ENCODE results near the gene CAP1.
"Not testable (repeated sequence)": the region's sequence is repeated elsewhere in the genome, so short reads cannot be mapped to it uniquely, and the experiment has no call there.

- not testable (repeated sequence) for TF ChIP-seq HIVEP1 (CRISPR knock-in tag; IDR thresholded peaks at IDR 0.05); CTCF (IDR thresholded peaks at IDR 0.05 in 2 of 3, conservative IDR thresholded peaks at IDR 0.05 in 1 of 3; ENCODE audit: insufficient read depth in 2 of 3, low read depth in 1 of 3, low read length in 3 of 3); HDAC1 (IDR thresholded peaks at IDR 0.05); KDM5B (IDR thresholded peaks at IDR 0.05; ENCODE audit: insufficient replicate concordance, low read depth, low read length); EZH2 (IDR thresholded peaks at IDR 0.05; ENCODE audit: borderline replicate concordance, low read depth, low read length)
These were observed 33.0 kb upstream of the CAP1 start for GRCh38 chr1:40007481-40008034.
